GM12801 (cell line): ENCODE data around the gene GYS2.

Source experiments
- TF ChIP-seq, protein P1 (sequence below): IDR thresholded peaks from one replicate; pipeline ENCODE4 v1.5.1; 2011; ENCODE audit warnings: control low read depth; ENCODE audit not compliant: insufficient read length; ENCODE audit errors: extremely low read depth

GYS2 gene

DNA sequence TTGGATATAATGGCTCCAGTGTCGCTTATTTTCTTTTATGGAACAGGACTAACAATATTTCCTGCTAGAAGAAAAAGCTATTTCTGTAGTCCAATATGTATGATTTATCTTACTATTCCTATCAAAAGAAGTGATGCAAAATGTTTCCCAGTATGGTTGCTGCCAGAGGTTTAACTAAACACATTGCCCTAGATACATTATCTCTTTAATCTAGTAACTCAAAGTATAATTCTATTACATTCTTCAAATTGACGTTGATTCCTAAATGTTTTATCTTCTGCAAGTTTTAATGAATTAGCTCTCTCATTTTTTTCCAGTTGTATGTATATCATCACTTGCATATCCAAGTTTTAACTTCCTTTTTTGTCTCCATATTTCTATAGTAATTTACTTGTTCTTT lies 28.2 kb downstream of the GYS2 start:
- TF ChIP-seq, protein P1, sequence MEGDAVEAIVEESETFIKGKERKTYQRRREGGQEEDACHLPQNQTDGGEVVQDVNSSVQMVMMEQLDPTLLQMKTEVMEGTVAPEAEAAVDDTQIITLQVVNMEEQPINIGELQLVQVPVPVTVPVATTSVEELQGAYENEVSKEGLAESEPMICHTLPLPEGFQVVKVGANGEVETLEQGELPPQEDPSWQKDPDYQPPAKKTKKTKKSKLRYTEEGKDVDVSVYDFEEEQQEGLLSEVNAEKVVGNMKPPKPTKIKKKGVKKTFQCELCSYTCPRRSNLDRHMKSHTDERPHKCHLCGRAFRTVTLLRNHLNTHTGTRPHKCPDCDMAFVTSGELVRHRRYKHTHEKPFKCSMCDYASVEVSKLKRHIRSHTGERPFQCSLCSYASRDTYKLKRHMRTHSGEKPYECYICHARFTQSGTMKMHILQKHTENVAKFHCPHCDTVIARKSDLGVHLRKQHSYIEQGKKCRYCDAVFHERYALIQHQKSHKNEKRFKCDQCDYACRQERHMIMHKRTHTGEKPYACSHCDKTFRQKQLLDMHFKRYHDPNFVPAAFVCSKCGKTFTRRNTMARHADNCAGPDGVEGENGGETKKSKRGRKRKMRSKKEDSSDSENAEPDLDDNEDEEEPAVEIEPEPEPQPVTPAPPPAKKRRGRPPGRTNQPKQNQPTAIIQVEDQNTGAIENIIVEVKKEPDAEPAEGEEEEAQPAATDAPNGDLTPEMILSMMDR = no peak

GRCh38 chr12:21573733-21574358 lies 30.8 kb downstream of the GYS2 start:
- TF ChIP-seq, protein P1 = no peak

- TF ChIP-seq, protein P1 = no peak
Measured at GRCh38 chr12:21571046-21571445, 33.6 kb downstream of the GYS2 start.

- TF ChIP-seq, protein P1 = no peak
Measured at GRCh38 chr12:21568115-21568514, 36.5 kb downstream of the GYS2 start.

- TF ChIP-seq, protein P1 = no peak
Measured at GRCh38 chr12:21566907-21567394, 37.7 kb downstream of the GYS2 start.

DNA sequence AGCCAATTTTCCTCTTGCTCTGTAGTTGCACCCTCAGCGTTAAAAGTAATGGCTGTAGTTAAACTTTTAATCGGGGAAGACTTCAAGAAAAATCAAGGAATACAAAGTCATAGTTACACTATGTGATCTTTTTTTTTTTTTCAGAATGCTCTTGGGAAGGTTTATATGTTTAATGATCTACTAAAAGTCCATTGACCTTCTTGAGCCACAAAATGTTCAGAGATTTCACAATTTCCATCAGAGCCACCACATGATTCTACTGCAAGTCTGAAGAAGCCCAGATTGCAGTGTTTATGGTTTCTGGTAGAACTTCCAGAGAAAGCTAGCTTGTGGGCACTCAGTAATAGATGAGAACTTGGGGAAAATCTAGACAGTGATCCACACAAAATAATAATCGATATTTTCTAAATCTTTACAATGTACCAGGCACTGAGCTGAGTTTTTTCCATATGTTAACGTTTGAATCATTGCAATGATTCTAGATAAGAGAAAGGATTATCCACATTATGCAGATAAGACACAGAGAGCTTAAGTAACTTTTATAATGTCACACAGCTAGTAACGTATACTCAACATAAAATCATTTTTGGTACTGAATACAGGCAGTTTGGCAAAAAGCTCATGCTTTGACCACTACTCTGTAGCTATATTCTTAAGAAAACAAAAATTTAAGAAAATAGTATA lies 38.3 kb downstream of the GYS2 start:
- TF ChIP-seq, protein P1 = no peak

DNA sequence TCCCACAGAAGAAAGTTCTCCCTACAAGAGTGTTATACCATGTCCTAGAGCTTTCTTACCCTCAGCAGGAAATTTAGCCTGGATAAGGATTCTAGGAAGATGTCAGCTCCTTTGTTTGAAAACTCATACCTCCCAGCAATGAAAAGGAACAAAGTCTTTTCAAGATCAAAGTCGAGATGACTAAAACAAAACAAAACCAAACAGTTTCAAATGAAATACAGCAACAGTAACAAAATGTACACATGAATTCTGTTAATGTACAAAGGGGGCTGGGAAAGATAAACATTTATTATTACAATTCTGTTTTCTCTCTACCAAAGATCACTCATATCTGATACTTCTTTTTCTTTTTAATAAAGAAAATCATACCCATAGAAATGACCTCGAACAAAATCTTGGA lies 41.8 kb downstream of the GYS2 start:
- TF ChIP-seq, protein P1 = no peak
